Hepatocyte (in vitro differentiated cells): Measurements from ENCODE around the gene MICALL2.

Experiments
- CTCF ChIP-seq: fragments of 200-600 bp; sonication (generic); IDR thresholded peaks from 2 replicates; pipeline ENCODE4 v1.5.1; 2016; ENCODE audit warnings: antibody characterized with exemption, mild to moderate bottlenecking; ENCODE audit not compliant: poor library complexity
- EZH2 ChIP-seq: fragments of 200-600 bp; sonication (generic); IDR thresholded peaks from 2 replicates; pipeline ENCODE4 v1.6.1; 2016; ENCODE audit warnings: antibody characterized with exemption, mild to moderate bottlenecking, borderline replicate concordance
- EZH2phosphoT487 ChIP-seq: fragments of 200-600 bp; sonication (generic); IDR thresholded peaks from one replicate; pipeline ENCODE4 v1.6.1; 2018; ENCODE audit warnings: antibody characterized with exemption, mild to moderate bottlenecking, low read depth, moderate library complexity; ENCODE audit not compliant: unreplicated experiment, severe bottlenecking

- TF ChIP-seq CTCF (no peak), EZH2 (no peak), EZH2phosphoT487 (no peak)
Observed at GRCh38 chr7:1458683-1459511, at the start of gene MICALL2.
